GM18505 (cell line): ENCODE measurements around the gene GLIS1.

Experiments used
- ATAC-seq: cut with Tn5 transposase; IDR thresholded peaks from one replicate; pipeline ENCODE4 v1.9.1; 2021; ENCODE audit not compliant: unreplicated experiment
- POLR2A ChIP-seq: IDR thresholded peaks from 4 replicates; pipeline ENCODE4 v1.6.1; 2011; ENCODE audit warnings: borderline replicate concordance; ENCODE audit not compliant: insufficient read depth, insufficient read length; ENCODE audit errors: extremely low read depth

Gene GLIS1

GRCh38 chr1:53634571-53634979, 104.4 kb downstream of the GLIS1 start:
- TF ChIP-seq POLR2A: no peak
- no peak for ATAC-seq

GRCh38 chr1:53633073-53633704, 105.8 kb downstream of the GLIS1 start:
- no peak for ATAC-seq
- TF ChIP-seq POLR2A: no peak

- no peak for TF ChIP-seq POLR2A
- no peak for ATAC-seq
Measured at GRCh38 chr1:53631622-53632310, 107.2 kb downstream of the GLIS1 start.

- ATAC-seq: no peak
- no peak for TF ChIP-seq POLR2A
Measured at GRCh38 chr1:53629101-53629691, 109.8 kb downstream of the GLIS1 start.

- no peak for TF ChIP-seq POLR2A
- ATAC-seq: no peak
Measured at GRCh38 chr1:53628286-53628955, 110.5 kb downstream of the GLIS1 start.

GRCh38 chr1:53627666-53628065, 111.3 kb downstream of the GLIS1 start:
- TF ChIP-seq POLR2A: no peak
- no peak for ATAC-seq

GRCh38 chr1:53627031-53627430, 111.9 kb downstream of the GLIS1 start:
- no peak for TF ChIP-seq POLR2A
- ATAC-seq: no peak

- TF ChIP-seq POLR2A: no peak
- no peak for ATAC-seq
Measured at GRCh38 chr1:53626616-53627015, 112.3 kb downstream of the GLIS1 start.

- no peak for ATAC-seq
- TF ChIP-seq POLR2A: no peak
Measured at GRCh38 chr1:53625766-53626520, 113.0 kb downstream of the GLIS1 start.

GRCh38 chr1:53625049-53625448, 113.9 kb downstream of the GLIS1 start:
- no peak for ATAC-seq
- no peak for TF ChIP-seq POLR2A

GRCh38 chr1:53622531-53622930, 116.4 kb downstream of the GLIS1 start:
- TF ChIP-seq POLR2A: no peak
- ATAC-seq: no peak

GRCh38 chr1:53621144-53621543, 117.8 kb downstream of the GLIS1 start:
- no peak for ATAC-seq
- TF ChIP-seq POLR2A: no peak

GRCh38 chr1:53620061-53620855, 118.7 kb downstream of the GLIS1 start:
- ATAC-seq: no peak
- TF ChIP-seq POLR2A: no peak

GRCh38 chr1:53619367-53620060, 119.5 kb downstream of the GLIS1 start:
- ATAC-seq: no peak
- no peak for TF ChIP-seq POLR2A
